ENCODE results near the gene SERPINA6. TPM values are rescaled to one million over a fixed set of nuclear protein-coding genes. Genes with fewer than 3 reads are reported as not detected.
A peak's percentile ranks its signal among the peaks of the same experiment; 100 is the strongest.
"Not testable (repeated sequence)": the region's sequence is repeated elsewhere in the genome, so short reads cannot be mapped to it uniquely, and the experiment has no call there.

Gene SERPINA6
- total RNA-seq, 2 donors from 2014 or later: not detected

DNA sequence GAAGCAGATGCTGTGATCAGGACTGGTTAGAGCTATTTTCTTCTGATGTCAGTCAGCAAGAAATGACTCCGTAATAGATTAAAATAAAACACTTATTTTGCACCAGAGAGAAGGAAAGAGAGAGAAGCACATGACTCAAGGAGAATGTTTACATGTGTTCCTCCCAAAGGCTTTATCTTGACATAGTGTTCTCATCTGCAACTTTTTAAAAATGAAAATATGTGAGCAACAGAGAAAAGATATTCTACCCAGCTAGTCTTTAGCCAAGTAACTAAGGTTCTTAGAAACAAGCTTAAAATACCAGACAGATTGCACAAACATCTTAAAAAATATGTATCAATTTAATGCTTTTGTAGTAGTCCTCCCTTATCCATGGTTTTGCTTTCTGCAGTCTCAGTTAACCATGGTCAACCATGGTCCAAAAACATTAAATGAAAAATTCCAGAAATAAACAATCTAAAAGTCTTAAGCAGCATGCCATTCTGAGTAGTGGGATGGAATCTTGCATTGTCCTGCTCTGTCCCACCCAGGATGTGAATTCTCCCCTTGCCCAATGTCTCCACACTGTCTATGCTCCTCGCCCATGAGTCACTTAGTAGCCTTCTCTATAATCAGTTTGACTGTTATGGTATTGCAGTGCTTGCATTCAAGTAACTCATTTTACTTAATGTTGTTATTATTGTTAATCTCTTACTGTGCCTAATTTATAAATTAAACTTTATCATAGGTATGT lies 40.0 kb downstream of the SERPINA6 start:
- Histone ChIP-seq H3K9ac (ENCODE audit: extremely low read depth, low read length, poor library complexity, severe bottlenecking) (no peak overlapping the region), H3K9me3 (ENCODE audit: control insufficient read depth, low read length) (no peaks in the 10 kb centered on the region), H3K36me3 (ENCODE audit: control insufficient read depth, insufficient read depth, low read length) (no peaks in the 10 kb centered on the region), H3K4me3 (ENCODE audit: low read length) (no peak overlapping the region), H3K4me1 (ENCODE audit: control insufficient read depth, insufficient read depth, low read length) (peaks cover 3% of the 10 kb centered on the region), H3K27me3 (ENCODE audit: control insufficient read depth, insufficient read depth, low read length, poor library complexity, severe bottlenecking) (no peaks in the 10 kb centered on the region), H3K27ac (ENCODE audit: low read depth, low read length) (no peak overlapping the region)
- no peaks in the 10 kb centered on the region for H3K27me3 Mint-ChIP-seq (ENCODE audit: insufficient read depth)
- H3K4me1 Mint-ChIP-seq: peaks cover 7% of the 10 kb centered on the region
- 100% methylated on average over 1 of the region's 2 CpGs; no CpG with 5 or more reads in 1 of the 2 experiments for WGBS, 2 experiments (ENCODE audit: insufficient coverage in 1 of 2, insufficient read length in 1 of 2)
- no peak overlapping the region for H3K27ac Mint-ChIP-seq
- H3K36me3 Mint-ChIP-seq (ENCODE audit: low read depth): no peaks in the 10 kb centered on the region
- H3K9me3 Mint-ChIP-seq: no peaks in the 10 kb centered on the region
- no peak for DNase-seq
- no peak overlapping the region for H3K4me3 Mint-ChIP-seq
- TF ChIP-seq, protein P1, sequence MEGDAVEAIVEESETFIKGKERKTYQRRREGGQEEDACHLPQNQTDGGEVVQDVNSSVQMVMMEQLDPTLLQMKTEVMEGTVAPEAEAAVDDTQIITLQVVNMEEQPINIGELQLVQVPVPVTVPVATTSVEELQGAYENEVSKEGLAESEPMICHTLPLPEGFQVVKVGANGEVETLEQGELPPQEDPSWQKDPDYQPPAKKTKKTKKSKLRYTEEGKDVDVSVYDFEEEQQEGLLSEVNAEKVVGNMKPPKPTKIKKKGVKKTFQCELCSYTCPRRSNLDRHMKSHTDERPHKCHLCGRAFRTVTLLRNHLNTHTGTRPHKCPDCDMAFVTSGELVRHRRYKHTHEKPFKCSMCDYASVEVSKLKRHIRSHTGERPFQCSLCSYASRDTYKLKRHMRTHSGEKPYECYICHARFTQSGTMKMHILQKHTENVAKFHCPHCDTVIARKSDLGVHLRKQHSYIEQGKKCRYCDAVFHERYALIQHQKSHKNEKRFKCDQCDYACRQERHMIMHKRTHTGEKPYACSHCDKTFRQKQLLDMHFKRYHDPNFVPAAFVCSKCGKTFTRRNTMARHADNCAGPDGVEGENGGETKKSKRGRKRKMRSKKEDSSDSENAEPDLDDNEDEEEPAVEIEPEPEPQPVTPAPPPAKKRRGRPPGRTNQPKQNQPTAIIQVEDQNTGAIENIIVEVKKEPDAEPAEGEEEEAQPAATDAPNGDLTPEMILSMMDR (conservative IDR thresholded peaks at IDR 0.05): no peak

- Histone ChIP-seq H3K9ac (ENCODE audit: extremely low read depth, low read length, poor library complexity, severe bottlenecking) (no peak overlapping the region), H3K27ac (ENCODE audit: low read depth, low read length) (no peak overlapping the region), H3K27me3 (ENCODE audit: control insufficient read depth, insufficient read depth, low read length, poor library complexity, severe bottlenecking) (peaks cover 9% of the 10 kb centered on the region), H3K4me1 (ENCODE audit: control insufficient read depth, insufficient read depth, low read length) (peaks cover 8% of the 10 kb centered on the region), H3K4me3 (ENCODE audit: low read length) (no peak overlapping the region), H3K9me3 (ENCODE audit: control insufficient read depth, low read length) (no peaks in the 10 kb centered on the region), H3K36me3 (ENCODE audit: control insufficient read depth, insufficient read depth, low read length) (no peaks in the 10 kb centered on the region)
- peaks cover 5% of the 10 kb centered on the region for H3K27me3 Mint-ChIP-seq (ENCODE audit: insufficient read depth)
- peaks cover 3% of the 10 kb centered on the region for H3K9me3 Mint-ChIP-seq
- TF ChIP-seq, protein P1 (conservative IDR thresholded peaks at IDR 0.05): no peak
- H3K27ac Mint-ChIP-seq: peak overlapping the region; percentile 46
- H3K36me3 Mint-ChIP-seq (ENCODE audit: low read depth): no peaks in the 10 kb centered on the region
- no peak for DNase-seq
- no peak overlapping the region for H3K4me3 Mint-ChIP-seq
- peaks cover 15% of the 10 kb centered on the region for H3K4me1 Mint-ChIP-seq
- 74 to 90% methylated on average over 1 to 2 of the region's 2 CpGs for WGBS, 2 experiments (ENCODE audit: insufficient coverage in 1 of 2, insufficient read length in 1 of 2)
These were observed 44.4 kb downstream of the SERPINA6 start for GRCh38 chr14:94278731-94279130.

DNA sequence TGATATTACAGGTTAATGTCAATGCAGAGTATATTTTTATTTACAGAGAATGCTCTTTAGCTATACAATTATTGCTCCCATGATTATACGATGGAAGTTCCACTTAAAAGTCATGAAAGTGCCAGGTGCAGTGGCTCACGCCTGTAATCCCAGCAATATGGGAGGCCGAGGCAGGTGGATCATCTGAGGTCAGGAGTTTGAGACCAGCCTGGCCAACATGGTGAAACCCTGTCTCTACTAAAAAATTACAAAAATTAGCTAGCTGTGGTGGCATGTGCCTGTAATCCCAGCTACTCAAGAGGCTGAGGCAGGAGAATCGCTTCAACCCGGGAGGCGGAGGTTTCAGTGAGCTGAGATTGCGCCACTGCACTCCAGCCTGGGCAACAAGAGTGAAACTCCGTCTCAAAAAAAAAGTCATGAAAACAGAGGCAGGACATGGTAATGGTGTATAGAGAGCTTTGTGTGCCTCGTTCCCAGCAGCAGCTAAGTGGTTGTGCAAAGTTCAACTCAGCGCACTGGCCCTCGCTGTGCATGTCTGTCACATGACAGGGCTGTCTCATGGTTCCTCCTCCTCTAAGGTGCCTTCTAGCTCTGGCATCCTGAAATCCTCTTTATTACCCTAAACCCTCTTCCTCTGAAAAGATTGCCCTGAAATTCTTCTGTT lies 46.1 kb downstream of the SERPINA6 start:
- not testable (repeated sequence) for H3K4me3 Mint-ChIP-seq; H3K9me3 Mint-ChIP-seq; DNase-seq; H3K4me3 ChIP-seq (ENCODE audit: low read length); H3K9me3 ChIP-seq (ENCODE audit: control insufficient read depth, low read length); H3K27me3 ChIP-seq (ENCODE audit: control insufficient read depth, insufficient read depth, low read length, poor library complexity, severe bottlenecking); H3K27ac Mint-ChIP-seq; H3K36me3 Mint-ChIP-seq (ENCODE audit: low read depth); H3K36me3 ChIP-seq (ENCODE audit: control insufficient read depth, insufficient read depth, low read length); H3K27me3 Mint-ChIP-seq (ENCODE audit: insufficient read depth); H3K9ac ChIP-seq (ENCODE audit: extremely low read depth, low read length, poor library complexity, severe bottlenecking); H3K4me1 ChIP-seq (ENCODE audit: control insufficient read depth, insufficient read depth, low read length); H3K27ac ChIP-seq (ENCODE audit: low read depth, low read length)
- peaks cover 17% of the 10 kb centered on the region for H3K4me1 Mint-ChIP-seq
- 89 to 92% methylated on average over 10 to 11 of the region's 11 CpGs for WGBS, 2 experiments (ENCODE audit: insufficient coverage in 1 of 2, insufficient read length in 1 of 2)
